COR-L47 (cell line): ENCODE measurements around the gene XCL1.
"Not testable (repeated sequence)": the region's sequence is repeated elsewhere in the genome, so short reads cannot be mapped to it uniquely, and the experiment has no call there.

Source experiments
- DNase-seq: peaks from one replicate; lab custom pipeline; 2025; lab: John Stamatoyannopoulos, UW

The XCL1 gene

GRCh38 chr1:168567568-168567967 is 8.8 kb upstream of the XCL1 start:
- no peak for DNase-seq

DNA sequence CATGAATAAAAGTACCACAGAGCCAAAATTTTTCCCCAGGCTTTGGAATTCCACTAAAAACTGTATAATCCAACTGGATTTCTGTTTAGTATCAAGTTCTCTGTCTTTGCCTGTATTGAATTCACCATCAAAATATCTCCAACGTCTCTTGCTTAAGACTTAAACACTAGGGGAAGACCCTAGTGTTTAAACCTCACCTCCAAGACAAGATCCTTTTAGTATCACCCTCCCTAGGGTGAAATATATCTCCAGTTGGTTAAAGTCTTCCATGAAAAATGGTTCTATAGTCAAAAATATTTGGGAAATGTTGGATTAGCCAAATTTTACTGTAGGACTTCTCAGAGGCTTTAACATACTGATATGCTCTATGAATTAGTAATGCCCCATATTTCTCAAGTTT is 8.1 kb upstream of the XCL1 start:
- no peak for DNase-seq

DNA sequence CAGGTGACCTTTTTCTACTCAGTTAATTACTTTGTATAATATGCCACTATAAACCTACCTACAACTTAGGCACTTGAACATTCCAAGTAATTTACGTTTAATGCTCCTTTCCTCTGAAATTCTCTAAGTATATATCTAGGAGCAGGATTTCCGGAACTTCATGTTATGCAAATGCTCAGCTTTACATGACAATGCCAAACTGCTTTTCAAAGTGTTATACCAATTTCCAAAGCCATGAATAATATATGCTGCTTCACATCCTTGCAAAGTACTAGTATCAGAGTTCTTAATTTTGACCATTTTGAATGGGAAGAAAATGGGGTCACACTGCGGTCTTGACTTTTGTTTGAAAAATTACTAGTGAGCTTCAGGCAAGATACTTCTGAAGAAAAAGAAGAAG is 5.8 kb upstream of the XCL1 start:
- no peak for DNase-seq

- DNase-seq: no peak
Observed at GRCh38 chr1:168572633-168573032, 3.8 kb upstream of the XCL1 start.

DNA sequence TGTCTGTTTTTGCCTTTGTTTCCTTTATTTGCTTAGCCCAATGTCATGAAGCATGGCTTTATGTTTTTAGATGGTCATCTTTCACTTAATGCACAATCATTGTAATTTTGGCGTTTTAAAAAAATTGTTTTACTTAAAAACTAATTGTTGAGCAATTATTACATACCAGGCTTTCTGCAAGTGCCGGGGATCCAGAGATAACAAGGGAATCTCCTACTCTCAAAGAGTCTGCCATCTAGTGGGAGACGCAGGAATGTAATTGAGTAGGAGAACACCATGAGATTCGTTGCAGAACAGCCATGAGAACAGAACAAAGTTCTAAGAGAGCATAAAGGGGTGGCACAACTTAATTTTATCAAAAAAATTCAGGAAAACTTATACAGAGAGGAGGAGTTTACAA is 2.2 kb upstream of the XCL1 start:
- DNase-seq: peak; percentile 8

GRCh38 chr1:168578531-168579185 is 2.3 kb downstream of the XCL1 start:
- not testable (repeated sequence) for DNase-seq

DNA sequence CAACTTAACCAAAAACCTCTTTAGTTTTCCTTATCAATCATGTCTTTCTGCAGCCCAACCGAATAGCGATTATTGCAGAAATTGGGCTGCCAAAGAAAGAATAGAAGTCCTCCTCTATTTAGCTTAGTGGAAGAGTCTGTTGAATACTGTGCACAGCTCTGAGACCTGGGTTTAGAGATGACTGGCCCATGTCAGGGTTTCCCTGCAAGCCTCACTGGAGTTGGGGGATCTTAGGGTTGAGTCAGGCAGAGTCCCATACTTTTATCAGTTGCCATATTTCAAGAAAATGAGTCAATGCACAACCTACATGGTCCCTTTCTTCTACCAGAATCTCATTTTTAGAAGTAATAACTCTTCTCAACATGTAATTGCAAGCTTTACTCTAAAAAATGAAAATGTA is 3.9 kb downstream of the XCL1 start:
- DNase-seq: not testable (repeated sequence)

GRCh38 chr1:168580991-168581390 is 4.6 kb downstream of the XCL1 start:
- not testable (repeated sequence) for DNase-seq

- no peak for DNase-seq
Observed at GRCh38 chr1:168581817-168582572, 5.6 kb downstream of the XCL1 start.

DNA sequence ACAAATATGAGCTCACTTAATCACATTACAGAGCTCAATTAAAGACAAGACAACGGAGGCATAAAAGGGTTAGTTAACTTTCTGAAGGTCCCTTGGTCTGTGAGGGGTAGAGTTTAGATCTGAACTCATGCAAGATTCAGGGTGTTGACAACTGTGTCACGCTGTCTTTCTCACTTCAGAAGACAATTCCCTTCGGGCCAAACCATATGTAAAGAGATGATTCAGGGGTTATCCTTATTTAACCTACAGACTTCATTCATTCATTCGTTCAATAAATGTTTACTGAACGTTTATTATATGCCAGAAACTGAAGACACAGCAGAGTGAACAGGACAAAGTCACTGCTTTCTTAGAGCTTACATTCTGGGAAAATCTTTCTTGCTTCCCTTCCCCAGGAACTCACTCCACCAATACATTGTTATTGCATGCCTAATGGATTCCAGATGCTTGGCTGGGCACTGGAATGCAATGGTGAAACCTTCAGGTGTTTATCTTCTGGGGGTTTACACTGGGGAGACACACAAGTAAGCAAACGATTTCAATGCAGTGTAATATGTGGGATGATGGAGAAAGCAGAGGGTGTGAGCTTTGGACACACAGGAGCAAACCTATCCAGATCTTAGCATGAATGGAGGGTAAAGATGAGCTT is 6.4 kb downstream of the XCL1 start:
- no peak for DNase-seq

GRCh38 chr1:168583571-168583970 is 7.2 kb downstream of the XCL1 start:
- DNase-seq: no peak

DNA sequence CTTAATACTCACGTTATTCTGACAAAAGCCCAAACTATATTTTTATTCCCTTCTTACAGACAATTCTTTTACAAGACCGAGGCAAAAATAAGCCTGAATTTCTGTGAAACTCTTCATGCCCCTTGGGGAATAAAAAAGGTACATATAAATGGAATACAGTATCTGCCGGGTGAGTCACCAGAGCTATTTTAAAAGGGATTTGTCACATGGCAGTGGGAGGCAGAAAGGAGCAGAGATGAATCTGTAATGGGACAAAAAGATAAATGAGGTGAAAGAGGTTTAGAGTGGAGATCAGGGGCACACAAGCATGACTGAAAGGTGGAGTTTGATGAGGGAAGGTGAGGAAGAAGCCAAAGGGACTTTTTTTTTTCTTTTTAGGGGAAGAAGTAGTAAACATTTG is 8.8 kb downstream of the XCL1 start:
- no peak for DNase-seq

- DNase-seq: no peak
Observed at GRCh38 chr1:168585937-168586336, 9.5 kb downstream of the XCL1 start.

DNA sequence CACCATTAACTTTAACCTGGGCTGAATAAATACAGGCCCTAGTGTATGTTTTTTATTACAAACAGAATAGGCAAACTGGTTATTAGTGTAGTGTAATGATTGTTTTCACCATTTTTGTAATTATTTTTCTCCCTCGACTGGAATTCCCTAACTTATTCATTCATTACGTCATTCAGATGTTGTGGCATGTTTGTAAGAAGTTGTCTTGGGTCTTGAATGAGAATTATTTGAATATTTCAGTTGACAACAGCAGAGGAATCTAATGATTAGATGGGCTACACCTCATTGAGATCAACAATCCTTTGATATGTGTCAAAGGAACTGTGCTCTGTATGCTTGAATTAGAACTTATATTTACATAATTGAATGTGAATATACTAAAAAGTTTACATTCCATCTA is 12.8 kb downstream of the XCL1 start:
- DNase-seq: no peak

DNA sequence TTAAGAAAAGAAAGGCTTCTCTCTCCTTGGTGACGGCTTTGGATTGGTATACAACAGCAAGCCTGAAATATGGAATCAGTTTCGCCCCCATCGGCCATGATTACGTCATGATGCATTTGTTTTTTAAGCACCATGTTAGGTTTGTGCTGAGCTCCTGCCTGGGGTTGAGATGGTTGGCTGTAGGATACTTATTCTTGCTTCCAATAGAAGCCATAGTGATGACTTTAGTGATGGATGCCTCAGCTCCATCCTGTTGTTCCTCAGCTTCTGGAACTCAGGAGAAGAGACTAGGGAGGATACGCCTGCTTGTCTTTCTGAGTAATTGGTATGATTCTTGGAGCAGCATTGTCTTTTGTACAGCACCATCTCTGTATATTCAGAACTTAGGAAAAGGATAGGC is 14.7 kb downstream of the XCL1 start:
- DNase-seq: no peak

DNA sequence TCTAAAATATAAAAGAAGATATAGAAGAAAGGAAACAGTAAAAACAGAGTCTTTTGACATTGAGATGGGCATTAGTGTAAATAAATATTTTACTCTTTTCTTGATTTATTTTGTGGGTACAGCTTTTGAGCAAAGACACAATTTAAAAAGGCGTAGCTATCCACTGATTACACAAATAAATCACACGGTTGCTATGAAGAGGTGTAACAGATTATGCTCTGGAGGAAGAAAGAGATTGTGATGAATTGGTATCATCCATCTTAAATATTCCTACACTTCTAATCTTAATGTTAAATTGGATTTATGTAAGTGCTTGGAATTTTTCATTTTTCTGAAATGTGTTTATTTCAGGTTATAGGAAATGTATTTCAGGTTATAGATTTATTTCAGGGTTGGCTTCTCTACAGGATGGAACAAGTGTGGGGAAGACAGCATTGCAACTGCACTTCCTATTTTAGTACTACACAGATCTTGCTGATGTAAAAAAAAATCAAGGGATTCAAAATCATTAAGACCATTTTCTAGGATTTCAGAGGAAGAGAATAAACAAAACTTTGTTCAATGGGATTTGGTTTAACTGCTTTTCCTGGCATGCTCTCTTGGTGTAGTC is 15.3 kb downstream of the XCL1 start:
- no peak for DNase-seq

DNA sequence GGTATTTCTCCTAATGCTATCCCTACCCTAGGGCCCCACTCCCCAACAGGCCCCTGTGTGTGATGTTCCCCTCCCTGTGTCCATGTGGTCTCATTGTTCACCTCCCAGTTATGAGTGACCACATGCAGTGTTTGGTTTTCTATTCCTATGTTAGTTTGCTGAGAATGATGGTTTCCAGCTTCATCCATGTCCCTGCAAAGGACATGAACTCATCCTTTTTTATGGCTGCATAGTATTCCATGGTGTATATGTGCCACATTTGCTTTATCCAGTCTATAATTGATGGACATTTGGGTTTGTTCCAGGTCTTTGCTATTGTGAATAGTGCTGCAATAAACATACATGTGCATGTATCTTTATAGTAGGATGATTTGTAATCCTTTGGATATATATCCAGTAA is 19.0 kb downstream of the XCL1 start:
- DNase-seq: not testable (repeated sequence)

DNA sequence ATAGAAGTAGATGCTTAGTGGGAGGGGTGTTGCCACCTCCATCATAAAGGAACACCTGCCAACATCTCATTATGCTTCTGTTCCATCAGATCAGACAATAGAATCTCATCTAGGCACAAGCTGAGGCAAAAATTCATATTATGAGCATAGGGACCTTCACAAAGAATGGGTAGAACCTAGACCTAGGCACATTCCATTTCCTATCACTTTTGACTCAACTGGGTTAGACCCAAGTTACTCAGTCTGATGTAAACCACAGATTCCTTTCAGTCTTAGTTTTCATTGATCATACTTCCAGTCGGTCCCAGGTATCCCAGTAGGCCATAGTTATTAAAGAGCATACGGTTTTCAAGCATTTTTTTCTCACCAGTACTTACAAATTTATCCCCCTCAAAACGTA is 21.7 kb downstream of the XCL1 start:
- DNase-seq: no peak

GRCh38 chr1:168598892-168599291 is 22.5 kb downstream of the XCL1 start:
- DNase-seq: no peak

GRCh38 chr1:168599641-168600040 is 23.2 kb downstream of the XCL1 start:
- no peak for DNase-seq

GRCh38 chr1:168601051-168601450 is 24.6 kb downstream of the XCL1 start:
- DNase-seq: no peak

- peak; percentile 81 for DNase-seq
Observed at GRCh38 chr1:168603501-168604110, 27.2 kb downstream of the XCL1 start.
